H1 (cell line): ENCODE data around the gene DIPK1B.

ENCODE experiments used
- CBX5 ChIP-seq: fragments of 300-800, 300-1000 bp; sonication (generic); IDR thresholded peaks from 2 replicates; pipeline ENCODE4 v1.7.1; 2016; ENCODE audit warnings: antibody characterized with exemption, low read length, low read depth
- EP300 ChIP-seq, 2 experiments: IDR thresholded peaks; 1 replicate in 1 of 2; 2 replicates in 1 of 2; pipeline ENCODE4 v1.6.1; 2011 to 2012; ENCODE audit warnings: low read depth in 2 of 2, low read length in 2 of 2, mild to moderate bottlenecking in 2 of 2, borderline replicate concordance in 1 of 2, inconsistent platforms in 1 of 2, moderate library complexity in 1 of 2
- EZH2 ChIP-seq: fragments of 200-600 bp; sonication (generic); IDR thresholded peaks from 2 replicates; pipeline ENCODE4 v1.7.1; 2012; ENCODE audit warnings: low read depth, mild to moderate bottlenecking, moderate library complexity, low read length, inconsistent platforms; ENCODE audit not compliant: severe bottlenecking
- JUND ChIP-seq: IDR thresholded peaks from 2 replicates; pipeline ENCODE4 v1.6.1; 2011; ENCODE audit warnings: mild to moderate bottlenecking, improper control_type of control experiment, low read length
- KDM1A ChIP-seq: fragments of 200-600, 300-600 bp; sonication (generic); IDR thresholded peaks from 2 replicates; pipeline ENCODE4 v1.7.1; 2016; ENCODE audit warnings: mild to moderate bottlenecking, low read length, borderline replicate concordance
- POLR2A ChIP-seq, 2 experiments: IDR thresholded peaks; 1 replicate in 1 of 2; 2 replicates in 1 of 2; pipeline ENCODE4 v1.6.1; 2011; ENCODE audit warnings: low read depth in 2 of 2, low read length in 2 of 2, mild to moderate bottlenecking in 2 of 2; ENCODE audit errors: control extremely low read depth in 1 of 2
- POLR2AphosphoS5 ChIP-seq: IDR thresholded peaks from 2 replicates; pipeline ENCODE4 v1.6.1; 2011; ENCODE audit warnings: low read depth, low read length
- RAD21 ChIP-seq, 2 experiments: IDR thresholded peaks in 1 of 2; conservative IDR thresholded peaks in 1 of 2; 2 replicates each; pipeline ENCODE4 v1.6.1; 2011; ENCODE audit warnings: low read depth in 2 of 2, low read length in 2 of 2, improper control_type of control experiment in 1 of 2, inconsistent platforms in 1 of 2, mild to moderate bottlenecking in 1 of 2, moderate library complexity in 1 of 2
- RBBP5 ChIP-seq: IDR thresholded peaks from 2 replicates; pipeline ENCODE4 v1.7.1; 2012; ENCODE audit warnings: low read depth, mild to moderate bottlenecking, inconsistent platforms, low read length, moderate library complexity, borderline replicate concordance
- SP1 ChIP-seq: IDR thresholded peaks from 2 replicates; pipeline ENCODE4 v1.6.1; 2011; ENCODE audit warnings: low read depth, low read length
- TEAD4 ChIP-seq: IDR thresholded peaks from 2 replicates; pipeline ENCODE4 v1.6.1; 2012; ENCODE audit warnings: low read depth, low read length, inconsistent platforms, mixed read lengths
- TF ChIP-seq, protein P1 (sequence below): IDR thresholded peaks from 2 replicates; pipeline ENCODE4 v1.6.1; 2012; ENCODE audit warnings: inconsistent platforms
- TF ChIP-seq, protein P2 (sequence below), 3 experiments: IDR thresholded peaks; 1 replicate in 2 of 3; 2 replicates in 1 of 3; pipeline versions ENCODE4 v1.5.1 to v1.6.1; 2011; ENCODE audit warnings: low read length in 3 of 3, mild to moderate bottlenecking in 3 of 3, inconsistent platforms in 2 of 3, low read depth in 1 of 3, moderate library complexity in 1 of 3; ENCODE audit not compliant: insufficient read depth in 1 of 3; ENCODE audit errors: control extremely low read depth in 1 of 3

DNA sequence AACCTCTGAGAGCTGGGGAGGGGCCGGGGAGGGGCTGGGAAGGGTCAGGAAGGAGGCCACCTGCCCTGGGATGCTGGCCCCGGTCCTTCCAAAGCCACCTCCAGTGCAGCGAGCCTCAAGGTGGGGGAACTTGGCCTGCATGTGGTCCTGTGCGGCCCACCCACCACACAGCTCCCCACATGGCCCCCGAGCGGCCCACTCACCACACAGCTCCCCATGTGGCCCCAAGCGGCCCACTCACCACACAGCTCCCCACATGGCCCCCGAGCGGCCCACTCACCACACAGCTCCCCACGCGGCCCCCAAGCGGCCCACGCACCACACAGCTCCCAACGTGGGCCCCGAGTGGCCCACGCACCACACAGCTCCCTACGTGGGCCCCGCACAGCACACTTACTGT lies 32.4 kb downstream of the DIPK1B start:
- TF ChIP-seq, protein P1, sequence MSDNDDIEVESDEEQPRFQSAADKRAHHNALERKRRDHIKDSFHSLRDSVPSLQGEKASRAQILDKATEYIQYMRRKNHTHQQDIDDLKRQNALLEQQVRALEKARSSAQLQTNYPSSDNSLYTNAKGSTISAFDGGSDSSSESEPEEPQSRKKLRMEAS = no peak
- TF ChIP-seq EZH2 (no peak), POLR2A (IDR thresholded peaks at IDR 0.05; ENCODE audit: control extremely low read depth in 1 of 2, low read depth in 2 of 2, low read length in 2 of 2) (no peak), KDM1A (no peak), RAD21 (IDR thresholded peaks at IDR 0.05 in 1 of 2, conservative IDR thresholded peaks at IDR 0.05 in 1 of 2; ENCODE audit: low read depth in 2 of 2, low read length in 2 of 2) (no peak), CBX5 (no peak), JUND (no peak), POLR2AphosphoS5 (no peak), EP300 (IDR thresholded peaks at IDR 0.05; ENCODE audit: borderline replicate concordance in 1 of 2, low read depth in 2 of 2, low read length in 2 of 2) (no peak), TEAD4 (no peak), RBBP5 (no peak), SP1 (no peak)
- TF ChIP-seq, protein P2, sequence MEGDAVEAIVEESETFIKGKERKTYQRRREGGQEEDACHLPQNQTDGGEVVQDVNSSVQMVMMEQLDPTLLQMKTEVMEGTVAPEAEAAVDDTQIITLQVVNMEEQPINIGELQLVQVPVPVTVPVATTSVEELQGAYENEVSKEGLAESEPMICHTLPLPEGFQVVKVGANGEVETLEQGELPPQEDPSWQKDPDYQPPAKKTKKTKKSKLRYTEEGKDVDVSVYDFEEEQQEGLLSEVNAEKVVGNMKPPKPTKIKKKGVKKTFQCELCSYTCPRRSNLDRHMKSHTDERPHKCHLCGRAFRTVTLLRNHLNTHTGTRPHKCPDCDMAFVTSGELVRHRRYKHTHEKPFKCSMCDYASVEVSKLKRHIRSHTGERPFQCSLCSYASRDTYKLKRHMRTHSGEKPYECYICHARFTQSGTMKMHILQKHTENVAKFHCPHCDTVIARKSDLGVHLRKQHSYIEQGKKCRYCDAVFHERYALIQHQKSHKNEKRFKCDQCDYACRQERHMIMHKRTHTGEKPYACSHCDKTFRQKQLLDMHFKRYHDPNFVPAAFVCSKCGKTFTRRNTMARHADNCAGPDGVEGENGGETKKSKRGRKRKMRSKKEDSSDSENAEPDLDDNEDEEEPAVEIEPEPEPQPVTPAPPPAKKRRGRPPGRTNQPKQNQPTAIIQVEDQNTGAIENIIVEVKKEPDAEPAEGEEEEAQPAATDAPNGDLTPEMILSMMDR (IDR thresholded peaks at IDR 0.05; ENCODE audit: control extremely low read depth in 1 of 3, insufficient read depth in 1 of 3, low read depth in 1 of 3, low read length in 3 of 3) = no peak
